H9 (cell line): ENCODE data around the gene PIK3R4. TPM values are rescaled to one million over a fixed set of nuclear protein-coding genes. Genes with fewer than 3 reads are reported as not detected.

Experiments
- DNase-seq: peaks from one replicate; pipeline ENCODE4 v3.0.0-alpha.2; 2017
- H2AFZ ChIP-seq: one replicate; pipeline ENCODE4 v1.6.1; 2013; ENCODE audit warnings: mild to moderate bottlenecking, low read length, control low read depth, moderate library complexity
- H2AK5ac ChIP-seq: 2 replicates; pipeline ENCODE4 v1.6.1; 2013; ENCODE audit warnings: low read length, control low read depth, mixed read lengths; ENCODE audit not compliant: insufficient read length
- H2BK120ac ChIP-seq: one replicate; pipeline ENCODE4 v1.6.1; 2013; ENCODE audit warnings: low read depth, mild to moderate bottlenecking, low read length, control low read depth, inconsistent platforms; ENCODE audit not compliant: poor library complexity, severe bottlenecking
- H2BK12ac ChIP-seq: 2 replicates; pipeline ENCODE4 v1.6.1; 2013; ENCODE audit warnings: low read length, control low read depth, mixed read lengths, low read depth; ENCODE audit not compliant: insufficient read length
- H2BK15ac ChIP-seq: 2 replicates; pipeline ENCODE4 v1.6.1; 2013; ENCODE audit warnings: low read depth, low read length, control low read depth
- H2BK20ac ChIP-seq: one replicate; pipeline ENCODE4 v1.6.1; 2013; ENCODE audit warnings: low read depth, mild to moderate bottlenecking, low read length, control low read depth, inconsistent platforms; ENCODE audit not compliant: poor library complexity, severe bottlenecking
- H2BK5ac ChIP-seq: 2 replicates; pipeline ENCODE4 v1.6.1; 2013; ENCODE audit warnings: low read length, control low read depth, mixed read lengths; ENCODE audit not compliant: insufficient read length
- H3K14ac ChIP-seq: 2 replicates; pipeline ENCODE4 v1.6.1; 2013; ENCODE audit warnings: low read length, control low read depth; ENCODE audit not compliant: insufficient read depth
- H3K18ac ChIP-seq: 2 replicates; pipeline ENCODE4 v1.6.1; 2013; ENCODE audit warnings: low read depth, mild to moderate bottlenecking, mixed read lengths, low read length, control low read depth; ENCODE audit not compliant: insufficient read length
- H3K23ac ChIP-seq: 2 replicates; pipeline ENCODE4 v1.6.1; 2013; ENCODE audit warnings: low read length, control low read depth, mixed read lengths, low read depth; ENCODE audit not compliant: insufficient read length
- H3K23me2 ChIP-seq: 2 replicates; pipeline ENCODE4 v1.6.1; 2013; ENCODE audit warnings: low read depth, mild to moderate bottlenecking, mixed read lengths, low read length, control low read depth; ENCODE audit not compliant: insufficient read length, poor library complexity, severe bottlenecking
- H3K27ac ChIP-seq: 2 replicates; pipeline ENCODE4 v1.5.1; 2013; ENCODE audit warnings: low read length, control low read depth, mixed read lengths, low read depth; ENCODE audit not compliant: insufficient read length
- H3K27me3 ChIP-seq: 2 replicates; pipeline ENCODE4 v1.6.1; 2013; ENCODE audit warnings: low read length, control low read depth, inconsistent platforms; ENCODE audit not compliant: insufficient read depth
- H3K4ac ChIP-seq: 2 replicates; pipeline ENCODE4 v1.6.1; 2013; ENCODE audit warnings: low read depth, mild to moderate bottlenecking, control low read depth, inconsistent platforms, low read length, moderate library complexity
- H3K4me1 ChIP-seq: 2 replicates; pipeline ENCODE4 v1.6.1; 2013; ENCODE audit warnings: low read length, control low read depth, inconsistent platforms; ENCODE audit not compliant: insufficient read depth
- H3K4me2 ChIP-seq: 2 replicates; pipeline ENCODE4 v1.6.1; 2013; ENCODE audit warnings: low read length, control low read depth, mixed read lengths; ENCODE audit not compliant: insufficient read length, insufficient read depth
- H3K56ac ChIP-seq: 2 replicates; pipeline ENCODE4 v1.6.1; 2013; ENCODE audit warnings: low read depth, mild to moderate bottlenecking, mixed read lengths, low read length, control low read depth; ENCODE audit not compliant: insufficient read length
- H3K79me1 ChIP-seq: 2 replicates; pipeline ENCODE4 v1.6.1; 2013; ENCODE audit warnings: low read depth, mild to moderate bottlenecking, moderate library complexity, low read length, control low read depth, inconsistent platforms; ENCODE audit not compliant: insufficient read depth, poor library complexity, severe bottlenecking
- H3K79me2 ChIP-seq: 2 replicates; pipeline ENCODE4 v1.6.1; 2013; ENCODE audit warnings: low read length, control low read depth, inconsistent platforms; ENCODE audit not compliant: insufficient read depth
- H3K9ac ChIP-seq: 2 replicates; pipeline ENCODE4 v1.6.1; 2013; ENCODE audit warnings: low read length, control low read depth, mixed read lengths; ENCODE audit not compliant: insufficient read length; ENCODE audit errors: extremely low read depth
- H3K9me3 ChIP-seq: one replicate; pipeline ENCODE4 v1.6.1; 2013; ENCODE audit warnings: low read depth, low read length, inconsistent platforms; ENCODE audit not compliant: control insufficient read depth
- H3T11ph ChIP-seq: one replicate; pipeline ENCODE4 v1.6.1; 2013; ENCODE audit warnings: mild to moderate bottlenecking, low read length, control low read depth, inconsistent platforms
- H4K20me1 ChIP-seq: one replicate; pipeline ENCODE4 v1.6.1; 2013; ENCODE audit not compliant: control insufficient read depth, insufficient read length, insufficient read depth
- H4K5ac ChIP-seq: 2 replicates; pipeline ENCODE4 v1.6.1; 2013; ENCODE audit warnings: low read depth, mild to moderate bottlenecking, mixed read lengths, low read length, control low read depth; ENCODE audit not compliant: insufficient read length
- H4K8ac ChIP-seq: replicated peaks from 2 replicates; pipeline ENCODE4 v1.6.1; 2013; ENCODE audit warnings: low read length, control low read depth, mixed read lengths, low read depth; ENCODE audit not compliant: insufficient read length
- H4K91ac ChIP-seq: 2 replicates; pipeline ENCODE4 v1.6.1; 2013; ENCODE audit warnings: low read depth, mild to moderate bottlenecking, moderate library complexity, mixed read lengths, low read length, control low read depth; ENCODE audit not compliant: insufficient read length
- H3K27ac Mint-ChIP-seq, 3 experiments: 2 replicates in 2 of 3; 3 replicates in 1 of 3; pipeline ENCODE4 v1.8.0; 2020 to 2021; ENCODE audit warnings: mixed read lengths in 3 of 3, mild to moderate bottlenecking in 1 of 3, moderate library complexity in 1 of 3
- H3K27me3 Mint-ChIP-seq: 2 replicates; pipeline ENCODE4 v1.8.0; 2021; ENCODE audit warnings: low read depth, mild to moderate bottlenecking, moderate library complexity, mixed read lengths
- H3K36me3 Mint-ChIP-seq, 3 experiments: 2 replicates in 2 of 3; 3 replicates in 1 of 3; pipeline ENCODE4 v1.8.0; 2020 to 2021; ENCODE audit warnings: low read depth in 3 of 3, mixed read lengths in 3 of 3; ENCODE audit not compliant: insufficient read depth in 1 of 3
- H3K4me1 Mint-ChIP-seq, 2 experiments: 2 replicates each; pipeline ENCODE4 v1.8.0; 2020; ENCODE audit warnings: mixed read lengths in 2 of 2
- H3K4me3 Mint-ChIP-seq, 2 experiments: 2 replicates in 1 of 2; 3 replicates in 1 of 2; pipeline ENCODE4 v1.8.0; 2020 to 2021; ENCODE audit warnings: mild to moderate bottlenecking in 2 of 2, mixed read lengths in 2 of 2, moderate library complexity in 1 of 2
- H3K9me3 Mint-ChIP-seq, 2 experiments: 2 replicates in 1 of 2; 3 replicates in 1 of 2; pipeline ENCODE4 v1.8.0; 2020; ENCODE audit warnings: mild to moderate bottlenecking in 2 of 2, mixed read lengths in 2 of 2, moderate library complexity in 1 of 2
- CTCF ChIP-seq: fragments of 200-600 bp; sonication (generic); conservative IDR thresholded peaks from 3 replicates; pipeline ENCODE4 v1.8.0; 2021; ENCODE audit warnings: antibody characterized with exemption, mild to moderate bottlenecking
- WGBS: extraction: QIAGEN DNeasy Blood & Tissue Kit; methylation state at CpG from one replicate; pipeline ENCODE4 v1.1.7; 2013; ENCODE audit warnings: missing lambda C conversion rate, low lambda C conversion rate, mixed read lengths; ENCODE audit not compliant: insufficient read length; ENCODE audit errors: extremely low coverage; 5-methylcytosine and 5-hydroxymethylcytosine counted together
- total RNA-seq: library from RNA; stranded (reverse); gene quantifications from 2 replicates; pipeline ENCODE4 v1.2.1, GENCODE V29; 2021

Gene PIK3R4
- total RNA-seq, 1 experiment from 2014 or later: 28.6 TPM

- DNase-seq: no peak
- H3K18ac ChIP-seq: no peak overlapping the region
- no peaks in the 10 kb centered on the region for H4K20me1 ChIP-seq
- no peaks in the 10 kb centered on the region for H3K4me1 ChIP-seq
- H4K5ac ChIP-seq: no peak overlapping the region
- no peak for TF ChIP-seq CTCF
- no peak overlapping the region for H3K27ac Mint-ChIP-seq
- no peak overlapping the region for H2BK15ac ChIP-seq
- H2AFZ ChIP-seq: no peak overlapping the region
- H2BK12ac ChIP-seq: no peak overlapping the region
- no peak overlapping the region for H2BK5ac ChIP-seq
- H3T11ph ChIP-seq: no peak overlapping the region
- H3K4me2 ChIP-seq: no peak overlapping the region
- H3K4me1 Mint-ChIP-seq: no peaks in the 10 kb centered on the region
- no peaks in the 10 kb centered on the region for H3K23me2 ChIP-seq
- H3K27ac ChIP-seq: no peak overlapping the region
- no peak overlapping the region for H3K23ac ChIP-seq
- H3K56ac ChIP-seq: no peak overlapping the region
- no peak overlapping the region for H4K8ac ChIP-seq
- no CpG with 5 or more reads among the region's 1 CpG for WGBS
- no peak overlapping the region for H3K9ac ChIP-seq
- H2BK20ac ChIP-seq: no peak overlapping the region
- H3K36me3 Mint-ChIP-seq: peaks cover 9 to 44% (median 31%) of the 10 kb centered on the region in 3 experiments; a peak in 6 of 7 replicates
- no peaks in the 10 kb centered on the region for H3K27me3 ChIP-seq
- H3K27me3 Mint-ChIP-seq: no peaks in the 10 kb centered on the region
- no peak overlapping the region for H3K14ac ChIP-seq
- no peak overlapping the region for H3K4ac ChIP-seq
- H3K4me3 Mint-ChIP-seq: no peak overlapping the region
- no peaks in the 10 kb centered on the region for H3K9me3 ChIP-seq
- no peak overlapping the region for H2AK5ac ChIP-seq
- H2BK120ac ChIP-seq: no peak overlapping the region
- no peaks in the 10 kb centered on the region for H3K79me1 ChIP-seq
- no peaks in the 10 kb centered on the region for H3K79me2 ChIP-seq
- H3K9me3 Mint-ChIP-seq: no peaks in the 10 kb centered on the region
- no peak overlapping the region for H4K91ac ChIP-seq
Measured at GRCh38 chr3:130686833-130687232, 59.8 kb downstream of the PIK3R4 start.
